Measurements from ENCODE around the gene TBCD.

- TF ChIP-seq POLR2A (IDR thresholded peaks at IDR 0.05) (no peak), CTCF (IDR thresholded peaks at IDR 0.05) (no peak)
Measured at GRCh38 chr17:82808921-82809905, 57.3 kb downstream of the TBCD start.
